Right lobe of liver (tissue), 6 donors: ENCODE data around the gene SYTL3. TPM values are rescaled to one million over a fixed set of nuclear protein-coding genes. Genes with fewer than 3 reads are reported as not detected.

Experiments used
- ATAC-seq, 4 donors: fragments of 200-7000 bp; cut with Tn5 transposase; one replicate each; pipeline ENCODE4 v1.9.1; 2020; ENCODE audit warnings: mild to moderate bottlenecking in 4 of 4, moderate library complexity in 4 of 4
- DNase-seq, 3 donors: peaks; one replicate each; pipeline ENCODE4 v3.0.0-alpha.2; 2020
- H3K27ac ChIP-seq, 3 donors: fragments of 200-600 bp; one replicate each; pipeline ENCODE4 v1.8.0; 2022
- H3K27me3 ChIP-seq, 2 donors: fragments of 200-600 bp; one replicate each; pipeline ENCODE4 v1.8.0; 2022
- H3K36me3 ChIP-seq, 4 donors: fragments of 200-600 bp; sonication (generic) in 1 of 4; one replicate each; pipeline versions ENCODE4 v1.5.1 to v1.8.0; 2017 to 2022; ENCODE audit warnings: control low read depth in 1 of 4
- H3K4me1 ChIP-seq, 4 donors: fragments of 200-600 bp; sonication (generic) in 1 of 4; one replicate each; pipeline versions ENCODE4 v1.5.1 to v1.8.0; 2017 to 2022; ENCODE audit warnings: control low read depth in 1 of 4
- H3K4me3 ChIP-seq, 3 donors: fragments of 200-600 bp; one replicate each; pipeline ENCODE4 v1.8.0; 2022
- H3K9me3 ChIP-seq, 4 donors: fragments of 200-600 bp; sonication (generic) in 1 of 4; one replicate each; pipeline versions ENCODE4 v1.5.1 to v1.8.0; 2017 to 2022; ENCODE audit warnings: control low read depth in 1 of 4
- CTCF ChIP-seq, 4 donors: fragments of 200-600 bp in 3 of 4; fragments of 450-650 bp in 1 of 4; IDR thresholded peaks; one replicate each; pipeline versions ENCODE4 v1.5.1 to v1.8.0; 2016 to 2022; ENCODE audit warnings: antibody characterized with exemption in 4 of 4, mild to moderate bottlenecking in 2 of 4
- POLR2A ChIP-seq: fragments of 450-650 bp; IDR thresholded peaks from one replicate; pipeline ENCODE4 v1.6.1; 2017; ENCODE audit warnings: antibody characterized with exemption, mild to moderate bottlenecking
- WGBS: methylation state at CpG from one replicate; pipeline ENCODE4 v1.1.6; 2018; ENCODE audit warnings: low coverage, low lambda C conversion rate; ENCODE audit not compliant: insufficient coverage; ENCODE audit errors: missing lambda C conversion rate; 5-methylcytosine and 5-hydroxymethylcytosine counted together
- intact Hi-C, 2 donors: fragments of 100-400 bp; cut with DNase I; formaldehyde crosslinking; loops; one replicate each; pipeline versions ENCODE4 v1.11.2 to v1.14.1; 2022
- total RNA-seq, 6 experiments: library from RNA; depleted of rRNA in 2 of 6; stranded (reverse); fragments of >200 nt in 2 of 6; fragmentation: NEBNext Ultra II Directional in 3 of 6; extraction: Animal tissue kit (Norgen Biotek cat#: 25700) in 3 of 6; gene quantifications; one replicate each; pipeline versions ENCODE4 v1.1.0 to v1.2.4, GENCODE V29; 2016 to 2023
- donor health status: DM: no; HTN: yes; CAD: no.
- donor health status: DM: no; HTN: no; CAD: no.
- donor health status: DM: no; HTN: no; CAD: no.
- donor health status: DM: no; HTN: yes; CAD: no.
- donor health status: DM: no; HTN: yes; CAD: no.

The SYTL3 gene
- total RNA-seq, 6 experiments from 2014 or later: 0.66 to 1.7 (median 1.0) TPM

GRCh38 chr6:158775832-158776231 is 126.0 kb downstream of the SYTL3 start:
- intact Hi-C loops: no loop called here
- H3K27ac ChIP-seq: no peak overlapping the region
- H3K4me1 ChIP-seq: peaks cover 0 to 3% (median 0%) of the 10 kb centered on the region in 4 donors
- ATAC-seq: no peak
- peaks cover 0 to 82% (median 32%) of the 10 kb centered on the region in 4 donors for H3K36me3 ChIP-seq
- no peaks in the 10 kb centered on the region for H3K9me3 ChIP-seq
- no peak for DNase-seq
- WGBS: no CpG with 5 or more reads among the region's 5 CpGs
- no peaks in the 10 kb centered on the region for H3K27me3 ChIP-seq
- no peak overlapping the region for H3K4me3 ChIP-seq
- TF ChIP-seq CTCF (IDR thresholded peaks at IDR 0.05) (no peak), POLR2A (no peak)

- no peak for ATAC-seq
- TF ChIP-seq CTCF (IDR thresholded peaks at IDR 0.05): no peak
- intact Hi-C loops: no loop called here
Measured at GRCh38 chr6:158776737-158777136, 126.9 kb downstream of the SYTL3 start.

GRCh38 chr6:158777510-158777909 is 127.7 kb downstream of the SYTL3 start:
- H3K27me3 ChIP-seq: no peaks in the 10 kb centered on the region
- WGBS: 92% methylated on average over 3 of the region's 3 CpGs
- no peak overlapping the region for H3K4me3 ChIP-seq
- TF ChIP-seq CTCF (IDR thresholded peaks at IDR 0.05) (no peak), POLR2A (no peak)
- H3K27ac ChIP-seq: no peak overlapping the region
- ATAC-seq: no peak
- H3K4me1 ChIP-seq: peaks cover 0 to 15% (median 0%) of the 10 kb centered on the region in 4 donors
- intact Hi-C loops: no loop called here
- DNase-seq: no peak
- H3K9me3 ChIP-seq: no peaks in the 10 kb centered on the region
- H3K36me3 ChIP-seq: peaks cover 3 to 74% (median 31%) of the 10 kb centered on the region in 4 donors

More at GRCh38 chr6:158776737-158777136, 126.9 kb downstream of the SYTL3 start:
- Histone ChIP-seq H3K9me3 (no peaks in the 10 kb centered on the region), H3K4me1 (peaks cover 0 to 8% (median 0%) of the 10 kb centered on the region in 4 donors), H3K4me3 (no peak overlapping the region), H3K27ac (no peak overlapping the region), H3K36me3 (peaks cover 0 to 74% (median 32%) of the 10 kb centered on the region in 4 donors), H3K27me3 (no peaks in the 10 kb centered on the region)
- DNase-seq: no peak
- WGBS: 100% methylated on average over 2 of the region's 2 CpGs

GRCh38 chr6:158778005-158778527 is 128.2 kb downstream of the SYTL3 start:
- DNase-seq: no peak
- 100% methylated on average over 1 of the region's 6 CpGs for WGBS
- H3K36me3 ChIP-seq: peaks cover 4 to 74% (median 32%) of the 10 kb centered on the region in 4 donors

More at GRCh38 chr6:158778005-158778527, 128.2 kb downstream of the SYTL3 start:
- no peaks in the 10 kb centered on the region for H3K27me3 ChIP-seq
- H3K27ac ChIP-seq: no peak overlapping the region
- H3K4me1 ChIP-seq: peaks cover 0 to 21% (median 0%) of the 10 kb centered on the region in 4 donors
- H3K4me3 ChIP-seq: no peak overlapping the region
- TF ChIP-seq CTCF (IDR thresholded peaks at IDR 0.05) (no peak), POLR2A (no peak)
- intact Hi-C loops: no loop called here
- ATAC-seq: no peak
- no peaks in the 10 kb centered on the region for H3K9me3 ChIP-seq
